T-helper 1 cell treated with Interleukin-12 subunit alpha and Interleukin-12 subunit beta and Interleukin-4 antibody, amounts not matched to agents 30 ng/mL and 1 ng/mL, for 36 hours (primary cell): ENCODE data around the gene TXLNB. TPM values are rescaled to one million over a fixed set of nuclear protein-coding genes. Genes with fewer than 3 reads are reported as not detected.

Experiments
- intact Hi-C: fragments of 100-400 bp; cut with micrococcal nuclease; formaldehyde crosslinking; loops from one replicate; pipeline ENCODE4 v1.15.1; 2024
- total RNA-seq: library from RNA; stranded (reverse); gene quantifications from 2 replicates; pipeline ENCODE4 v1.2.3, GENCODE V29; 2022

The TXLNB gene
- total RNA-seq, result 0.24 and 0.42 TPM in 2 replicates

DNA sequence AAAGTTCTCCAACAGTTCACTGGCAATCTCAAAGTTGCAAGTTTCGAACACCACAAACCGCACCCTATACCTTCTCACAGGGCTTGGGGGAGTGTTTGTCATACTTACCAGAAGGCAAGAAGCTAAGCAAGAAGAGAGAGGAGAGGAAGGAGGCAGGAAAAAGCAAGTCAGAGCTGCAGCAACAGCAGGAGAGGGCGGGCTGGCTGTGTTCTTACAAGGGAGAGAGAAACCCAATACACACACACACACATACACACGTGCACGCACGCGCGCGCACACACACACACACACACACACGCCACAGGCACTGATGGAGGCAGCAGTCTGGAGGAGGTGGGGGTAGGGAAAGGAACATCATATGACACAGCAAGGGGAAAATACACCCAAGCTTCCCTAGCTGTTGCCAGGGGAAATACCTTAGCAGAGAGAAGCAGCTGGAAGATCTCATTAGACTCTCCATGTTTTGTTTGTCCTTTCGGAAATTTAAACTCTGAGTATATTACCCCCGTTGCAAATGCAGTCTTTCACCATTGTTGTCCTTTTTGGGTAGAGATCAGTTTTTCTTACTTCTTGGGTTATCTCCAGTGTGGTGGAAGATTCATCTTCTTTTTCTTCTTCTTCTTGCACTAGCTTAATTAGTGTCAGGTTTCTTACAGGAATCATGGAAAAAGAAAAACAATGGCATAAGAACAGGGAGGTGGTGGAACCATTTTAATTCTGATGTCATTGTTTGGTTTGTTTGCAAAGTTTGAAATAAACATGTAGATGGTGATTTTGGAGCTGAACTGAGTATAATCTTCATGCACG is at the start of gene TXLNB:
TSS of gene TXLNB (minus strand) at position 186 of the 807 bp plus-strand sequence. CDS start 3,099 bp downstream, outside the sequence.
- intact Hi-C loops, result loop anchor here (1.0 to 2.0 kb wide), 9 partner anchors 13 to 305 kb away; partner anchors contain the start of gene CITED2

DNA sequence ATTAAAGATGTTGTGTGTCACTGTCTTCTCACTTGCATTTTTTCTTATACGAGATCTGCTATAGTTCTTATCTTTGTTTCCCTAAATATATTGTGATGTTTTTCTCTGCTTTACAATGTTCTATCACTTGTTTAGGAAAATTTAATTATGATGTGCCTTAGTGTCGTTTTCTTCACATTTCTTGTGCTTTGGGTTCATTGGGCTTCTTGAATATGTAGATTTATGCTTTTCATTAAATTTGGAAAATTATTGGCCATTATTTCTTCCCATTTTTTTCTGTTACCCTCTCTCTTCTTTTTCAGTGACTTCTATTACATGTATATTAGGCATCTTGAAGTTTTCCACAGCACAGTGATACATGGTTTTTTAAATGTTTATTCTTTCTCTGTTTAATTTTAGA is 49.3 kb upstream of the TXLNB start:
- intact Hi-C loops, result no loop called here

- intact Hi-C loops, result no loop called here
These were observed 47.0 kb upstream of the TXLNB start for GRCh38 chr6:139338795-139339194.

- intact Hi-C loops, result no loop called here
These were observed 46.0 kb upstream of the TXLNB start for GRCh38 chr6:139337830-139338229.

DNA sequence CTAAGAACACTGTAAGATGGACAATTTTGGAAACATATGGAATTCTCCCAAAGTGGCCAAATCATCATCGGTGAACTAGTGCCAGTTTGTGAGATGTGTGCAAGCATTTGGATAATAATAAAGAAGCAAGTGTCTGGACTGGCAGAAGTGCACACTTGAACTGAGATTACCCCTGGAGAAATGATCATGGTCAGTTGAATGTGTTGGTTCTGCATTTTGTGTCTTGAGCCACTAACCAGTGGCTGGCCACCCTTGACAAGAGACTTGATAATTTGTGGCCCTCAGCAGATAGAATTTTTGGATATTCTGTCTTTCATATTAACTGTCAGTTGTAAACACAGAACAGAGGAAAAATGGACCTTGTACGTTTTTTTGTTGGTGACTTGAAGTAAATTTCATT is 45.2 kb upstream of the TXLNB start:
- intact Hi-C loops, result no loop called here

DNA sequence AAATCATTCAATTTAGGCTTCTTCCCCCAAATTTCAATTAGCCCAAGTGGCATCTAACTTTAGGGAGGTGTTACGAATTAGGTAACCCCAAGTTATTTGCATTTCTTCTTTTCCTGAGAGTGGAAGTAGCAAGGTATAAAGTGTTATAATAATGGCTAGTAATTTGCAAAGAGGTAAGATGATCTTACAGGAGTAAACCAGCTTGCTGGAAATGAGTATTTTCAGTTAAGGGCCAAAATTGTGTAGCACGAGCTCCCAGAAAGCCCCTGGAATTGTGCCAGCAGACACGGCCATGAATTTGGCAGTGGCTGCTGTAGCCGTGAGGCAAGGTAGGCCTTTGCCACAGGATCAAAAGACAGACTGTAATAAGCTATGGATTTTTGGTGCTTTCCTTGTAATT is 44.7 kb upstream of the TXLNB start:
- intact Hi-C loops, result no loop called here

- intact Hi-C loops, result no loop called here
These were observed 43.8 kb upstream of the TXLNB start for GRCh38 chr6:139335447-139336210.

GRCh38 chr6:139334806-139335446 is 43.1 kb upstream of the TXLNB start:
- intact Hi-C loops, result no loop called here

GRCh38 chr6:139330826-139331500 is 39.2 kb upstream of the TXLNB start:
- intact Hi-C loops, result no loop called here

DNA sequence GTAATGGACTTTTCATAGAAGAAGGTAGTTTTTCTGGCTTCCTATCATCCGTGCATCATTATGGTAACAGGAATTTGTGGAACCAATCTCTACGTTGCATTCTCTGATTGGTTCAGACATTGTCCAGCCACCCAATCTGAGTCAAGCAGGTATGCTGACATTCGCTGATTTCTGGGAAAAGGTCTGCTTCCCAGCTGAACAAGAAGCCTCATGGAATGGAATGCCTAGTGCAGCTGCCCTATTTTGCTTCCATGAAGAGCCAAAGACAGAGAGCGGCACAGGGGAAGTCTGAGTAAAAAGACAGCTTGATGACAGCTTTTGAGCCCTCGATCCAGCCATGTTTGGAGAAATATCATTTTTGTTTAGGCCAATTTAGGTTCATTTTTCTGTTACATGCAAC is 38.5 kb upstream of the TXLNB start:
- intact Hi-C loops, result no loop called here

DNA sequence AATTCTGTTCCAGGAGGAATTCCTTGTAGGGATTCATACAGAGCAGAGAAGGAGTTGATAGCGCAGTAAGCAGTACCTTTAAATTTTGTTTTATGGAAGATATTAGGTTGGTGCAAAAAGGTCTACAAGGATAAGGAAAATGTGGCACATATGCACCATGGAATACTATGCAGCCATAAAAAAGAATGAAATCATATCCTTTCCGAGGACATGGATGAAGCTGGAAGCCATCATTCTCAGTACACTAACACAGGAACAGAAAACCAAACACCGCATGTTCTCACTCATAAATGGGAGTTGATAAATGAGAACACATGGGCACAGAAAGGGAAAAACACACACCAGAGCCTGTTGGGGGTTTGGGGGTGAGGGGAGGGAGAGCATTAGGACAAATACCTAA is 37.4 kb upstream of the TXLNB start:
- intact Hi-C loops, result no loop called here

- intact Hi-C loops, result no loop called here
These were observed 35.2 kb upstream of the TXLNB start for GRCh38 chr6:139327038-139327437.

- intact Hi-C loops, result loop anchor here (2.0 kb wide), 1 partner anchor 39 kb away; no protein-coding TSS in a partner anchor
These were observed 33.9 kb upstream of the TXLNB start for GRCh38 chr6:139325686-139326085.

GRCh38 chr6:139325125-139325524 is 33.3 kb upstream of the TXLNB start:
- intact Hi-C loops, result loop anchor here (2.0 kb wide), 1 partner anchor 40 kb away; no protein-coding TSS in a partner anchor

- intact Hi-C loops, result loop anchor here (1.0 to 2.0 kb wide), 4 partner anchors 41 to 199 kb away; no protein-coding TSS in a partner anchor
These were observed 32.4 kb upstream of the TXLNB start for GRCh38 chr6:139324301-139324555.

DNA sequence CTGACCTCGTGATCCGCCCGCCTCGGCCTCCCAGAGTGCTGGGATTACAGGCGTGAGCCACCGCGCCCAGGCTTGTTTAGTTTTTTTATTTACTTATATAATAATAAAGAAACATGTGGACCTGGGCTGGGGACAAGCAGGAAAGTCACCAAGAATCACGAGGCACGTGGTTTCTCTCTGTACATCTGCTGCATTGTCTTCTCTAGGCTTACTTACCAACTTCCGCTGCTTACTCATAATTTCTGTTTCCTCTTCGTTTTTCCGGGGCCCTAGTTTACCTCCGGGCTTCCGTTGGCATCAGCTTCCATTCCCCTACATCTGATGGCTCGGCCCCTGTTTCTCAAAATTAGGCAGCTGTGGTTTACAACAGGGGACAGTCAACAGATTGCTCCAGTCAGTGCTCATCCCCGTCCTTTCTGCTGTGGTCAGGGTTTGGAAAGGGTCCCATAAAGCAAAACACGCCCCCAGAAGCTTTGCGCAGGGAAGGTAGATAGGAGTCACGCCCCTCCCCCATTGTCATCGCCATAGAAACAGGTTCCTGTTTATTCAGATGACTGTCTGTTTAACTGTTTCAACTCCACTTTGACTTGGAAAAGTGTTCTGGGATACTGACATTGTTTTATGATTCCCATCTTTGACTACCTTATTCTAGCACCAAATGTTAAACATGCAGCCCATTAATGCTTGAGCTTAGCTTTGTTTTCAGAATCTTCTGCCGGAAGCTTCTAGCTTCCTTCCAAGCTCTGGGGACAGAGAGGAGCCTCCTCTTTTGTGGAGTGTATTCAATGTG is 31.9 kb upstream of the TXLNB start:
- intact Hi-C loops, result loop anchor here (1.0 to 2.0 kb wide), 12 partner anchors 33 to 550 kb away; partner anchors contain the start of genes ABRACL, CCDC28A, CITED2 and REPS1

- intact Hi-C loops, result no loop called here
These were observed 28.3 kb upstream of the TXLNB start for GRCh38 chr6:139320081-139320480.

DNA sequence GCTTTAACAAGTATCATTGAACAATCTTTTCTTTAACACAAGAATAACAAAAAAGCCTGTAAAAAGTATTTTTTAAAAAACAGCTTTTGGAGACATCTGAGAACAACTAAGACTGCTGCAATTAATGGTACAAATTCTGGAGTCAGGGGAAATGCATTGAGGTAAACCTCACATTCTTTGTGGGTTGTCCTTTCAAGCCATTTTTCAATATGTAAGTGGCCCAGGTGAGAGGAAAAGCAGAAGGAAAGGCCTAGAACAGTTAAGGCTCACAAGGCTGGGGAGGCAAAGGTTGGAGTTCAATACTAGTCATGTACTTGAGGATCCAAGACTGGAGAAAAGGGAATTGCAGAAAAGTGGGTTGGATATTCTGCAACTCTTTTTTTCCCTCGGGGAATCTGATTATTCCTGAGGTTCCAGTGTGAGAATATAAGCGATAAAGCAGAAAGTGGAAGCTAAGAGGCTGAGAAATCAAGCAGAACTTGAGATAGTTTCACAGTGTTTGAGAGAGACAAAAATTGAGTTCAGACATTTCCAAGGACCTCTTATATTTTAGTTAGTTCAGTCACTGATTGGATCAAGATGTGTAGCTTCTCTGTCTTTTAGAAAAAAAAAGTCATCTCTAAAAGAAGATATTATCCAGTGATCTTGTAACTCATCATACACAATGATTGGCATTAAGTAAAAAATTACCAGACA is 25.0 kb upstream of the TXLNB start:
- intact Hi-C loops, result no loop called here

DNA sequence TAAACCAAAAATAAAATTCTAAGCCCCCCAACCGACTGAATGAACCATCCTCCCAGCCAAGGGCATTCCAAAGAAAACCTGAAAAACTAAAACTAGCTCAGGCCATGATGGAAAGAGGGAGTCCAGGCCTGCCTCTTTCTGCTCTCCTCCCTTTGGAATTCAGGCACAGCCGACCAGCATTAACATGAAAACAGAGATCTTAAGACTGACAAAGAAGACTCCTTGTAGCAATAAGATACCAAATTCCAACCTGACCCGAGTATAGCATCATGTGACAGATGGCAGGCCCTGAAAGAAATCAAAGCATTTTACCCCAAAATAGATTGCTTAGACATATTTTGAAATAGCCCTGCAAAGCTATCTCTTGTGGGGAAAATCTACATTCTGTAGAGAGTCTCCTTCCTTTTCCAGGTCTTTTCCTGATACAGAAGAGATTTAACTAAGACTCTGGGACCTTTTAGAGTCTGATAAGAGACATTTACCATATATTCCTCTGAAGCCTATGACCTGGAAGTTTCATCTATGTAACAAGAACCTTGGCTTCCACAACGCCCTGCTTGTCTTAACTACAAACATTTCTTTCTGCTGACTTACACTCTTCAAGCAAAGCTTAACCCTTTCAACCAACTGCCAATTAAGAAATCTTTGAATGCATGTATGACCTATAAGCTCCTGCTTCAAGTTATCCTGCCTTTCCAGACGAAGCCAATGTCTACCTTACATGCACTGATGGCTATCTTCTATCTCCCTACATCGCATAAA is 22.2 kb upstream of the TXLNB start:
- intact Hi-C loops, result no loop called here
